ENCODE data around the gene GYPC.

GYPC gene

DNA sequence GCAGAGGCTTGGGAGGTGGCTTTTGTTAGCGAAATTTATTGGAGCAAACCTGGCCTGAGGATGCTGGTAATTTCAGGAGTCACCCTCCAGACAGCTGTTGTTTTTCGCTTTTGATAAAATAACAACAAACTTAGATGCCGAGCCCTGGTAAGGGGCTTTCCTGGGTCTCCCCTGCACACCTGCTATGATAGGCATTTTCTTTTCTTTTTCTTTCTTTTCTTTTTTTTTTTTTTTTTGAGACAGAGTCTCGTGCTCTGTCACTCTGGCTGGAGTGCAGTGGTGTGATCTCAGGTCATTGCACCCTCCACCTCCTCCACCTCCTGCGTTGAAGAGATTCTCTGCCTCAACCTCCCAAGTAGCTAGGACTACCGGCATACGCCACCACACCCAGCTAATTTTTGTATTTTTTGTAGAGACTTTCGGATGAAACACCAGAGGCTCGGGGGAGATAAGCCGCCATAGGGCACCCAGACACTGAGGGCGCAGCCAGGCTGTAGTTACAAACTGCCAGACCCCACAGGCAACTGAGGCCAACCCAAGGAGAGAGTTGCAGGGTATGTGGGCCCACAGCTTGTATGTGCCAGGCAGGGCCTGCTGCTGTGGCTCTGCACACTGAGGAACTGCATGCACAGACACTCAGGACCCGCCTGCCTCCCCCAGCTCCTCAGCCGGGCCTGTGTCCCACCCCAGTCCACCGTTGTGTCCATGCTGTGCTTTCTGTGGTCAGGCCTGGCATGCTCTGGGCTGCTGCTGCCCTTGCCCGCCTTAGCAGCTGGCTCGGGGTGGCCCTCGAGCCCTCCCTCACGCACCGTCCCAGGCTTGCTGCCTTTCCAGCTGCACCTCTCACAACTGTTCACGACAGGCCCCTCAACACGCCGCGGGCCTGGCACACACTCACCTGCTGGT, 3.9 kb downstream of the GYPC start:
- H3K4me3 ChIP-seq (ENCODE audit: control insufficient read depth, low read depth, low read length) = no peak overlapping the region
- TF ChIP-seq, protein P1, sequence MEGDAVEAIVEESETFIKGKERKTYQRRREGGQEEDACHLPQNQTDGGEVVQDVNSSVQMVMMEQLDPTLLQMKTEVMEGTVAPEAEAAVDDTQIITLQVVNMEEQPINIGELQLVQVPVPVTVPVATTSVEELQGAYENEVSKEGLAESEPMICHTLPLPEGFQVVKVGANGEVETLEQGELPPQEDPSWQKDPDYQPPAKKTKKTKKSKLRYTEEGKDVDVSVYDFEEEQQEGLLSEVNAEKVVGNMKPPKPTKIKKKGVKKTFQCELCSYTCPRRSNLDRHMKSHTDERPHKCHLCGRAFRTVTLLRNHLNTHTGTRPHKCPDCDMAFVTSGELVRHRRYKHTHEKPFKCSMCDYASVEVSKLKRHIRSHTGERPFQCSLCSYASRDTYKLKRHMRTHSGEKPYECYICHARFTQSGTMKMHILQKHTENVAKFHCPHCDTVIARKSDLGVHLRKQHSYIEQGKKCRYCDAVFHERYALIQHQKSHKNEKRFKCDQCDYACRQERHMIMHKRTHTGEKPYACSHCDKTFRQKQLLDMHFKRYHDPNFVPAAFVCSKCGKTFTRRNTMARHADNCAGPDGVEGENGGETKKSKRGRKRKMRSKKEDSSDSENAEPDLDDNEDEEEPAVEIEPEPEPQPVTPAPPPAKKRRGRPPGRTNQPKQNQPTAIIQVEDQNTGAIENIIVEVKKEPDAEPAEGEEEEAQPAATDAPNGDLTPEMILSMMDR (IDR thresholded peaks at IDR 0.05; ENCODE audit: control insufficient read depth, insufficient read depth, low read depth, low read length, missing control alignments) = no peak
- no peak for DNase-seq (ENCODE audit: low read depth)

DNA sequence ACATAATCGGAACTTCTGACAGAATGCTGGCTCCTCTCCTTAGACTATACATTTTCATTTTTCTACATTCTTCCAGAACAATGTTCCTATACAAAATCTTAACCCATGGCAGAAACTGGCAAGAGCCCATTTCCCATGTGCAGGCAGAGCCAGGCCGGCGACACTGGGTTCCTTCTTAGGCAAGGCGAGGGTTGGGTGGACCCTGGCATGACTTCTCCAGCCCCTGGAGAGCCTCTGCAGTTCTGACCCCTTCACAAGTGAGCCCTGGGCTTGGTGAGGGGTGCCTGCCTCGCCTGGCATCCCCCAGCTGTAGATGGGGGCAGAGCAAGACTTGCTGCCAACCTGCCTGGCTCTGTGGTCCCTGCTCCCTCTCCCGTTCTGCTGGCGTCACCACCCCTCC, 5.0 kb downstream of the GYPC start:
- TF ChIP-seq, protein P1 (IDR thresholded peaks at IDR 0.05; ENCODE audit: control insufficient read depth, insufficient read depth, low read depth, low read length, missing control alignments) = no peak
- no peak overlapping the region for H3K4me3 ChIP-seq (ENCODE audit: control insufficient read depth, low read depth, low read length)
- no peak for DNase-seq (ENCODE audit: low read depth)

DNA sequence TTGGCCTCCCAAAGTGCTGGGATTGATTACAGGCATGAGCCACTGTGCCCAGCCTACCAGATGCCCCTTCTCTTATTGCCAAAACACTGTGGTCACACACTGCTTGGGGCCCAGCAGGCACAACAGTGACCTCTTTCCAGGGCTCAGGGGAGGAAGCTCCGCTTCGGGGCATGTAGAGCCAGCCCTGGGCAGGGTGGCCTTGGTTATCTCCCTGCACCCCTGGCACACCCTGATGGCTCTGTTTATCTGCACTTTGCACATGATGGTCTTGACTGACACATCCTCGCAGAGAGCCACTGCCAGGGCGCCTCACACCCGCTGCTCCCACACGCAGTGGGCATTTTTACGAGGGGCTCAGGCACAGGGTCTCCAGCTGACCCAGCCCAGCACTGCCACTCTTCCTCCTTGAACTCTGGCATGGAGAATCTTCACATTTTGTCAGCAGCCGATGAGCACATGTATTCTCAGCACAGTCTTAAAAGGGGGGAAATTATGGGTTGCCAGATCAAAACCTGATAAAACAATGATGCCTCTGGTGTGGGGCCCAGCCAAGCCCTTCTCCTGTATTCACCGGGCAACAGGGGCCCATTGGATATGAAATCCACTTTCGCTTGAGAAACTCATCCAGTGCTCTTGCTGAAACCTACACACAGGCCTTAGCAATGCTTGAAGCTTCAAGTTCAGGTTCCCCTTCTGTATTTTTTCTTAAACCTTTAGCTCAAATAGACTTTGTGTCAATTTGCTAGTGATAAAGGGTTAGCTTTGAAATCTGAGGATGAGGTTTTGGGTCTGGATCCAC, 5.9 kb downstream of the GYPC start:
- TF ChIP-seq, protein P1 (IDR thresholded peaks at IDR 0.05; ENCODE audit: control insufficient read depth, insufficient read depth, low read depth, low read length, missing control alignments) = no peak
- no peak for DNase-seq (ENCODE audit: low read depth)
- no peak overlapping the region for H3K4me3 ChIP-seq (ENCODE audit: control insufficient read depth, low read depth, low read length)

DNA sequence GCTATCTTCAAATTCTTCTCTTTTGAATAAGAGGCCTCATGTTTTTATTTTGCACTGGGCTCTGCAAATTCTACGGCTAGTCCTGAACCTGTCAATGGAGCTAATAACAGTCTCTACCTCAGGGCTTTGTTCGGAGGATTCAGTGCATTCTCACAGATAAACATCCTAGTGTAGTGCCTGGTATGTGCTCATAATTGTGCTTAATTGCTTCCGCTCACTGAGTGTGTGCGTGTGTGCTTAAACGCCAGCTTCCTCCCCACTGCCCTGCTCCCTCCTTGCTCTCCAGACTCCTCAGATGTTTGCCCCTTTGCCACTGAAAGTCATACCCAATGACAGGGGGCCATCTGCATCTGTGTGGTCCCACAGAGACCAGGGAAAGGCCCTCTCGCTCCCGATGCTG, 6.7 kb downstream of the GYPC start:
- DNase-seq (ENCODE audit: low read depth) = no peak
- TF ChIP-seq, protein P1 (IDR thresholded peaks at IDR 0.05; ENCODE audit: control insufficient read depth, insufficient read depth, low read depth, low read length, missing control alignments) = no peak
- no peak overlapping the region for H3K4me3 ChIP-seq (ENCODE audit: control insufficient read depth, low read depth, low read length)

DNA sequence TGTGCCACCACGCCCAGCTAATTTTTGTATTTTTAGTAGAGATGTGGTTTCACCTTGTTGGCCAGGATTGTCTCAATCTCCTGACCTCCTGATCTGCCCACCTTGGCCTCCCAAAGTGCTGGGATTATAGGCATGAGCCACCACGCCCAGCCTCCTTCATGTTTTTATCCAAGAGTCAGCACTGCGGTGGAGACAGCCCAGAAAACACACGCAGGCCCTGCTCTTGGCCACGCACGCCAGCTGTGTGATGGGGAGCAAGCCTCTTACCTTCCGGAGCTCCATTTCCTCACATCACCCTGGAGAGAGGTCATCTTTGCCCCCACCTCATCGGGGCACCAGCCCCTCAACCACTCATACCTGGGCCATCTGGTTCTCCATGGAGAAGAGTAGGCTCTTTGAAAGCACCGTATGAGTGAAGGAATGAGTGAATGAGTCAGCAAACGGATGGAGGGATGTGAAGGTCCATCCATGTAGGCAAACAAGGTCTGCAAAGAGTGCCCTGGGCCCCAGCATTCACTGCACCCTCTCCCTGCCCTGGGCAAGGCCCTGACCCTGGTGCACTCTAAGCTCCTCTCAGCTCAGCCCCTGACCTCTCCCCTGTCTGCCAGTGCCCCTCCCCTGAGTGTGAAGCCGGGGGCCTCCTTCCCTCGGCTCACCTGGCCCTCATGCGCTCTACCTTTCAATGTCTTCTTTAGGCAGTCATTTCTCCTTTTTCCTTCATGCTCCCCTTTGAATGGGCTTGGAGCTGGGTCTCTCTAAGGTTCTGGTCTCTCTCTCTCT, 7.4 kb downstream of the GYPC start:
- TF ChIP-seq, protein P1 (IDR thresholded peaks at IDR 0.05; ENCODE audit: control insufficient read depth, insufficient read depth, low read depth, low read length, missing control alignments) = no peak
- no peak overlapping the region for H3K4me3 ChIP-seq (ENCODE audit: control insufficient read depth, low read depth, low read length)
- DNase-seq (ENCODE audit: low read depth) = no peak

DNA sequence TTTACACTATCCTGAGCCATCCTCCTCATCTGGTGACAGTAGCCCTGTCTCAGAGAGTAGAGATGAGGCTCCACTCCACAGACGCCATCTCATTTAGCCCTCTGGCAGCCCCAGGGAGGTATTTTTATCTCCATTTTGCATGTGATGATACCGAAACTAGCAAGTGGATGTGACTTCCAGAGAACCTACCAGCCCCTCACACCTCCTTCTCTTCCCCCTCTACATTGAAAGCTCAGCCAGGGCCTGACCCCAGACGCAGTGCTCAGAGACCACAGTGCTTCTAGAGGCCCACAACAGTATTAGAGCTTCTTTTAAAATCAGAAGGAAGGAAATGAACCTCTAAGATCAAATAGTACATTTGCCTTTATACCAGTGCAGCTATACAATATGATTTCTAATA, 8.3 kb downstream of the GYPC start:
- DNase-seq (ENCODE audit: low read depth) = no peak
- H3K4me3 ChIP-seq (ENCODE audit: control insufficient read depth, low read depth, low read length) = no peak overlapping the region
- TF ChIP-seq, protein P1 (IDR thresholded peaks at IDR 0.05; ENCODE audit: control insufficient read depth, insufficient read depth, low read depth, low read length, missing control alignments) = no peak

Measured in AG09309 (cell line).